ENCODE results near the gene EIF4G3.

EIF4G3 gene

GRCh38 chr1:20998826-20999225 lies 177.9 kb downstream of the EIF4G3 start:
- no peak for DNase-seq (ENCODE audit: low read depth in 3 of 3, low spot score in 1 of 3)

- DNase-seq (ENCODE audit: low read depth in 3 of 3, low spot score in 1 of 3): no peak
Observed at GRCh38 chr1:20997602-20998224, 179.0 kb downstream of the EIF4G3 start.

DNA sequence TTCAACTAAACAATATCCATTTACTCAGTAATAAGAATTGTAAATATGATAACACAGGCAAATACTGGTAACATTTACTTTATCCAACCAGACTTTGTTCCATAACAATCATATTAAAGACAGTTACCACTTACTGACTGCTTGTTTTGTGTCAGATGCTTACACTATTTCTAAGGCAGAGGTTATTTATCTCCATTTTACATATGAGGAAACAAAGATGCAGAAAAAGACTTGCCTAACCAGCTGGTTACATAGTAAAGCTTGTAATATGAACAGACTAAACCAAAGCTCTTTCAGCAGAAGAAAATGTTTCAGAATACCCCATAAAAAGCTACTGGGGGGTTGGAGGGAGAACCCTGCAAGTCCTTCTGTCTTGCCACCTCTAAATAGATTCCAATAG lies 180.1 kb downstream of the EIF4G3 start:
- no peak for DNase-seq (ENCODE audit: low read depth in 3 of 3, low spot score in 1 of 3)

DNA sequence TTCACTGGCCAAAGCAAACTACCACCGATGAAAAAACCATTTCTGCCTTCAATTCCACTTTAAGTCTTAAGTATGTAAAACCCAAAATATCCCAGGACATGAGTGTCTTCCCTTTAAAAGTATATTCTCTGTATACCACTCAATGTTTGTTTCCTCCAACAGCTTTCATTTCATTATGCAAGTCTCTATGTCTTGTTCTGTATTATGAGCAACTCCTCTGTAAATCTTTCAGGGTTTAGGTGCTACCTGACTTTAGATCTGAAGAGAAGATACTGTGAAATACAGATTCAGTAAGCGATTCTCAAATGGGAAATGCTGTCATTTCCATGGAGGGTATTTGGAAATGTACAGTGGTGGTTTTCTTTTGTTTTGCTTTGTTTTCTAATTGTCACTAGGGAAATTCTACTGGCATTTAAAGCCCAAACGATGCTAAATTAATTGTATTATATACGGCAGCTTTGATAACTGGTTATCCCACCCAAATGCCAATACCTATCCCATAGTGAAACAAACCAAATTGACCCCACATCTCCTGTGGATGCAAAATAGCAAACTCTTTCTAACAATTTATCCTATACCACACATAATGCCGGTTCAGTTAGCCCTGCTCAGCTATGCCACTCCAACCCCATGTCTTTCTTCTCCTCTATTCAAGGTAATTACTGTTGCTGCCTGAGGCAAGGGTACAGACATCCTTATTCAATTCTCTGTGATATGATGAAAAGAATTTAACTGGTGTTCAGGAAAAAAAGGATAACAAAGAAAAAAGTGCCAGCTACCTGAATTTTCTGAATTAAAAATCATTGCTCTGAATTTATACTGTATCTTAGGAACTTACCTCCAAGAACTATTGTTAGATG lies 182.8 kb downstream of the EIF4G3 start:
- DNase-seq (ENCODE audit: low read depth in 3 of 3, low spot score in 1 of 3): no peak

DNA sequence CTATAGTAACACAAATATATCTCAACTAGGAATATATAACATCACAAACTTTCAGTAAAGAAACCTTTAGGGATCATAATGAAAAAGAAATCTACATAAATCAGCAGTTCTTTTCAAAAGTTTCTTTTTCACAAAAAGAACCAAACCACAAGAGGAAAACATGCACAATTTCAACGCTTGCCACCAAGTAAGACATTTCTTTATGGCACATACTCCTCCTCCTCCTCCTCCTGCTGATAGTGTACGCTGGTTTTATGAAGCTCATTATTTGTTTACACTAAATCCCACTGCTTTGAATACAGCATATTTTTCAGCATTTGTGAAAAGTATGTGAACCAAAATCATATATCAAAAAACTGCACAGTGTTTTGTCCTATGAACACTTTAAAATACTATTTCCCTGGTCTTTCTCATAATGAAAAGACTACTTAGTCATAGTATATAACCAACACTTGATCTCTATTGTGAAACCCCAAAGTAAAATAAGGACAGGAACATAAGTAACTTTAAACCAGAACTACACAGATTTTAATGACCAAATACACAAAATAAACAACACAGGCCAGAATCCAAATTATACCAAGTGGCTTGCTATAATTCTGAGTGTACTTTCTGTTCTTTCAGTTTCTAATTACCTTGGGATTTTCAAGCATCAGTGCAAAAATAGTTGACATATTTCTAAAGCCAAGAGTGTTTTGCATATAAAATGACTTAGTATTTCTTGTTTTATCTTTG lies 184.2 kb downstream of the EIF4G3 start:
- no peak for DNase-seq (ENCODE audit: low read depth in 3 of 3, low spot score in 1 of 3)

DNA sequence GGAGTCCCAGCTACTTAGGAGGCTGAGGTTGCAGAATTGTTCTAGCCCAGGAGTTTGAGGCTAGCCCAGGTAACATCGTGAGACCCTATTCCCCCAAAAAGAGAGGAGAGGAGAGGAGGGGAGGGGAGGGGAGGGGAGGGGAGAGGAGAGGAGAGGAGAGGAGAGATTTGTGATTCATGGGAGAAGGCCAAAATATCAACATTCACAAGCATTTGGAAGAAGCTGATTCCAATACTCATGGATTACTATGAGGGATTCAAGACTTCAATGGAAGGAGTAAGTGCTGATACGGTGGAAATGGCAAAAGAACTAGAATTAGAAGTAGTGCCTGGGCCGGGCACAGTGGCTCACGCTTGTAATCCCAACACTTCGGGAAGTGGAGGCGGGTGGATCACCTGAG lies 187.8 kb downstream of the EIF4G3 start:
- no peak for DNase-seq (ENCODE audit: low read depth in 3 of 3, low spot score in 1 of 3)

DNA sequence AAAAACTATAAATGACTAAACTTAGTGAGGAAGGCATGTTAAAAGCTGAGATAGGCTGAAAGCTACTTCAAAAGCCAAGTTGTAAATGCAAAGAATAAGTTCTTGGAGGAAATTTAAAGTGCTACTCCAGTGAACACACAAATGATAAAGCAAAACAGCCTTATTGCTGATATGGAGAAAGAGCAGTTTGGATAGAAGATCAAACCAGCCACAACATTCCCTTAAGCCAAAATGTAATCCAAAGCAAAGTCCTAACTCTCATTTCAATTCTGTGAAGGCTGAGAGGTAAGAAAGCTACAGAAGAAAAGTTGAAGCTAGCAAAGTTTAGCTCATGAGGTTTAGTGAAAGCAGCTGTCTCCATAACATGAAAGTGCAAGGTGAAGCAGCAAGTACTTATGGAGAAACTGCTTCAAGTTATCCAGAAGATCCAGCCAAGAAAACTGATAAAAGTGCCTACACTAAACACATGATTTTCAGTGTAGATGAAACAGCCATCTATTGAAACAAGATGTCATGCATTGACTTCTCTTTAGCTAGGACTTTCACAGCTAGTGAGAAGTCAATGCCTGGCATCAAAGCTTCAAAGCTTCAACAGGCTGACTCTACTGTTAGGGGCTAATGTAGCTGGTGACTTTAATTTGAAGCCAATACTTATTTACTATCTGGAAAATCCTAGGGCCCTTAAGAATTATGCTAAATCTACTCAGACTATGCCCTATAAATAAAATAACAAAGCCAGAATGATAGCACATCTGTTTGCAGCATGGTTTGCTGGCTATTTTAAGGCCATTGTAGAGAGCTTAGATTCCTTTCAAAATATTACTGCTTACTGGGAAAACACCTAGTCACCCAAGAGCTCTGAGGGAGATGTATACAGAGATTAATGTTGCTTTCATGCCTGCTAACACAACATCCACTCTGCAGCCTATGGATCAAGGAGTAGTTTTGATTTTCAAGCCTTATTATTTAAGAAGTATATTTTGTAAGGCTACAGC lies 188.6 kb downstream of the EIF4G3 start:
- DNase-seq (ENCODE audit: low read depth in 3 of 3, low spot score in 1 of 3): no peak

DNA sequence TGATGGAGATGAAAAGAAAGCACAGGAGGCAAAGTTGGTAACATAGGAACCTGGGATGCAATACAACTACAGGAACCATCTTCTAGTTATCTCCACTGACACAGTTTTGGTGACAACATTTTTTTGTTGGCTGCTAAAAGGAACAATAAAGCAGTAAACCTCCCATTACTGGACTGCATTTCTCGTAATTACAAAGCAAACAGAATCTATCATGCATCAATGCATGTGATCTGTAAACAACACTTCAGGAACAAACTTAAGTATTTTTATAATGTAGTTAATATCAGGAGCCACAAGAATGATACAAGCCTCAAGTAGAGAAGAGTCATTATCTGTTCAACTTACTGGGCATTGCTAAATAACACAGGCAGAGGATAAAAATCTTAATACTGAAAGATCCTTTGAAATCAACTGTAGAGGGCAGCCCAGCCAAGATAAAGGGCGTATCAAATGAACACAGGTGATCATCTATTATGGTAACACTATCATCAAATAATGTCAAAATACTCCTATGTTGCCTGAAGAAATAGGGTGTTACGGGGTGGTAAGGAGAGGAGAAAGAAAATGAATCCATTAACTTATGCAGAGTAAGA lies 193.3 kb downstream of the EIF4G3 start:
- no peak for DNase-seq (ENCODE audit: low read depth in 3 of 3, low spot score in 1 of 3)

GRCh38 chr1:20982316-20982715 lies 194.4 kb downstream of the EIF4G3 start:
- no peak for DNase-seq (ENCODE audit: low read depth in 3 of 3, low spot score in 1 of 3)

- no peak for DNase-seq (ENCODE audit: low read depth in 3 of 3, low spot score in 1 of 3)
Observed at GRCh38 chr1:20981915-20982314, 194.8 kb downstream of the EIF4G3 start.

DNA sequence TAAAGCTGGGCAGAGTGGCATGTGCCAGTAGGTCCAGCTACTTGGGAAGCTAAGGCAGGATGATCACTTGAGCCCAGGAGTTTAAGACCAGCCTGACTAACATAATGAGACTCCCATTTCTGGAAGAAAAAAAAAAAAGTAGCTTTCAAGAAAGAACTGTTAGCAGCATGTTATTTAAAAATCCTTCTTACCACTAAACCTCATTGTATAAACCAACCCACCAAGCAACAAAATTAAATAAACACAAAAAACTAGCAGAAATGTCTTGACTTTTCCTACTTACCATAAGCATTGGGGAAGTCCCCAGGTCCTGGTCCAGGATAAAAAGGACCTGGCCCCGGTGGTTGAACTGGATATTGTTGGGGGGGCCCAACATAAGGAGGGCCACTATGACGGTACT lies 196.6 kb downstream of the EIF4G3 start:
- DNase-seq (ENCODE audit: low read depth in 3 of 3, low spot score in 1 of 3): no peak

DNA sequence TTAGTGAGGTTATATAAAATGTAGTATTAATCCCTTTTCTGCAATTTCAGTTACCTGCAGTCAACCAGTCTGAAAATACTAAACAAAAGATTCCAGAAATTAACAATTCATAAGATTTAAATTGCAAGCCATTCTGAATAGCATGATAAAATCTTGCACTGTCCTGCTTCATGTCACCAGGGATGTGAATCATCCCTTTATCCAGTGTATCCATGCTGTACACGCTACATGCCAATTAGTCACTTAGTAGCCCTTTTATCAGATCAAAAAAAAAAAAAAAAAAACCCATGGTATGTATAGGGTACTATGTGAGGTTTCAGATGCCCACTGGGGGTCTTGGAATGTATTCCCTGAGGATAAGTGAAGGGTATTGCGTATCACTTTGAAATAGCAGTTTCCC lies 198.3 kb downstream of the EIF4G3 start:
- no peak for DNase-seq (ENCODE audit: low read depth in 3 of 3, low spot score in 1 of 3)

GRCh38 chr1:20975668-20976067 lies 201.0 kb downstream of the EIF4G3 start:
- no peak for DNase-seq (ENCODE audit: low read depth in 3 of 3, low spot score in 1 of 3)

DNA sequence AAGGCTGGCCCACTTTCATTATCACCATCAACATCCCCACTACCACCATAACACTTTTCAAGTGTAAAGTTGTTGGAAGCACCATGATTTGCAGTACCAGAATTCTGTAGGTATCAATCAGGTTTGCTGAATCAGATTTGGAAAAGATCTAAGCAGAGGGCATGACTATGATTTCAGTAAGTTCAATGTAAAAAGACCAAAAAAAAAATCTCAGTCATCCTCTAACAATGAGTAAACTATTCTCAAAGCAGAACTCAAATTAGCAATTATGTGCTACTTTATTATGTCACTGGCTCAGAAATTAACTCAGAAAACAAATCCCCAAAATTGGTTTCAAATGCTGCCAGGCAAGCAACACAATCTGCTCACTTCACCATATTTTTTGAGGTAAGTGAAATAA lies 201.7 kb downstream of the EIF4G3 start:
- no peak for DNase-seq (ENCODE audit: low read depth in 3 of 3, low spot score in 1 of 3)

GRCh38 chr1:20974069-20974468 lies 202.6 kb downstream of the EIF4G3 start:
- no peak for DNase-seq (ENCODE audit: low read depth in 3 of 3, low spot score in 1 of 3)

GRCh38 chr1:20972855-20973254 lies 203.8 kb downstream of the EIF4G3 start:
- DNase-seq (ENCODE audit: low read depth in 3 of 3, low spot score in 1 of 3): no peak

- DNase-seq (ENCODE audit: low read depth in 3 of 3, low spot score in 1 of 3): no peak
Observed at GRCh38 chr1:20964540-20965484, 211.9 kb downstream of the EIF4G3 start.

DNA sequence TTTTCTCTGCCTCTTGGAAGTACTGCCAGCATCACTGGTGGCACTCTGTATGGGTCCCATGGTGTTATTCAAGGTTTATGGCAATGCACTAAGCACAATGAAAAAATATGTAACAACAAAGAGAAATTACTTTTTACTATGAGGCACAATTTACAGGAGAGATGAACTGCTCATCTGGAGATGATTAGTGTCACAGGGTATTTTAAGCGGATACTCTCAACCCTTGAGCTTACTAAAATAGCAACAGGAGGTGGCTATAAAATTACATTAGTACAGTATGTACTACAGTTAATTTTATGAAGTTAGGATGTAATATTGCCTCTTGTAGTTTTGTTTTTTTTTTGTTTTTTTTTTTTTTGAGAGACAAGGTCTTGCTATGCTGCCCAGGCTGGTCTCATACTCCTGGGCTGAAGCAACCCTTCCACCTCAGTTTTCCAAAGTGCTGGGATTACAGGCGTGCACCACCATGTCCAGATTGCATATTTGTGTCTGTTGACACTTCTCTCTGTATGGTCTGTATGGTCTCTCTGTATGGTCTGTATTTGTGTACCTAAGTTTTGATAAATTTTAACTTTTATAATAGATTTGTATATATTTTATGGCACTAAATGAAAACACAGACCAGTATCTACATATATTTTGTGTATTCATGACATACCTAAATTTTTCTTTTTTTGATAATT lies 214.0 kb downstream of the EIF4G3 start:
- no peak for DNase-seq (ENCODE audit: low read depth in 3 of 3, low spot score in 1 of 3)

GRCh38 chr1:20958430-20958829 lies 218.3 kb downstream of the EIF4G3 start:
- no peak for DNase-seq (ENCODE audit: low read depth in 3 of 3, low spot score in 1 of 3)
